ENCODE measurements around the gene FHOD1. TPM values are rescaled to one million over a fixed set of nuclear protein-coding genes. Genes with fewer than 3 reads are reported as not detected.

FHOD1 gene
- total RNA-seq, 4 donors from 2014 or later = 7.7 to 28.8 (median 15.3) TPM

- TF ChIP-seq POLR2A (IDR thresholded peaks at IDR 0.05) (no peak), EP300 (IDR thresholded peaks at IDR 0.05) (no peak), POLR2AphosphoS5 (IDR thresholded peaks at IDR 0.05) (no peak), CTCF (IDR thresholded peaks at IDR 0.05) (no peak)
- H3K36me3 ChIP-seq = peaks cover 18% of the 10 kb centered on the region
- 97% methylated on average over 14 of the region's 14 CpGs for WGBS
Measured at GRCh38 chr16:67287960-67288359, 40.7 kb upstream of the FHOD1 start.

GRCh38 chr16:67286441-67287235 lies 39.4 kb upstream of the FHOD1 start:
- H3K4me3 ChIP-seq = no peak overlapping the region
- TF ChIP-seq CTCF (IDR thresholded peaks at IDR 0.05) (no peak), POLR2A (IDR thresholded peaks at IDR 0.05) (no peak), POLR2AphosphoS5 (IDR thresholded peaks at IDR 0.05) (no peak), EP300 (IDR thresholded peaks at IDR 0.05) (no peak)
- no peak overlapping the region for H3K27ac ChIP-seq
- 94% methylated on average over 25 of the region's 28 CpGs for WGBS
- no peaks in the 10 kb centered on the region for H3K9me3 ChIP-seq
- H3K27me3 ChIP-seq = no peaks in the 10 kb centered on the region
- no peaks in the 10 kb centered on the region for H3K4me1 ChIP-seq
- no peak for DNase-seq (ENCODE audit: low spot score in 2 of 2)
- peaks cover 23% of the 10 kb centered on the region for H3K36me3 ChIP-seq

More at GRCh38 chr16:67287960-67288359, 40.7 kb upstream of the FHOD1 start:
- H3K4me1 ChIP-seq = no peaks in the 10 kb centered on the region
- H3K9me3 ChIP-seq = no peaks in the 10 kb centered on the region
- H3K27me3 ChIP-seq = no peaks in the 10 kb centered on the region
- H3K27ac ChIP-seq = no peak overlapping the region
- no peak overlapping the region for H3K4me3 ChIP-seq
- no peak for DNase-seq (ENCODE audit: low spot score in 2 of 2)

GRCh38 chr16:67284699-67285646 lies 37.7 kb upstream of the FHOD1 start:
- TF ChIP-seq EP300 (IDR thresholded peaks at IDR 0.05) (no peak), CTCF (IDR thresholded peaks at IDR 0.05) (no peak), POLR2A (IDR thresholded peaks at IDR 0.05) (no peak), POLR2AphosphoS5 (IDR thresholded peaks at IDR 0.05) (no peak)
- Histone ChIP-seq H3K27me3 (no peaks in the 10 kb centered on the region), H3K4me3 (no peak overlapping the region), H3K4me1 (peaks cover 6% of the 10 kb centered on the region), H3K9me3 (no peaks in the 10 kb centered on the region), H3K27ac (no peak overlapping the region), H3K36me3 (peaks cover 23% of the 10 kb centered on the region)
- WGBS = 96% methylated on average over 5 of the region's 34 CpGs
- DNase-seq (ENCODE audit: low spot score in 2 of 2) = no peak

GRCh38 chr16:67283826-67284555 lies 36.7 kb upstream of the FHOD1 start:
- Histone ChIP-seq H3K9me3 (no peaks in the 10 kb centered on the region), H3K27ac (no peak overlapping the region), H3K27me3 (no peaks in the 10 kb centered on the region), H3K4me1 (peaks cover 13% of the 10 kb centered on the region), H3K36me3 (peaks cover 23% of the 10 kb centered on the region), H3K4me3 (no peak overlapping the region)
- WGBS = 91% methylated on average over 13 of the region's 21 CpGs
- DNase-seq (ENCODE audit: low spot score in 2 of 2) = no peak
- TF ChIP-seq CTCF (IDR thresholded peaks at IDR 0.05) (no peak), EP300 (IDR thresholded peaks at IDR 0.05) (no peak), POLR2AphosphoS5 (IDR thresholded peaks at IDR 0.05) (no peak), POLR2A (IDR thresholded peaks at IDR 0.05) (no peak)

Measured in suprapubic skin (tissue), 4 donors.